ENCODE measurements around the gene STARD3NL.
"Not testable (repeated sequence)": the region's sequence is repeated elsewhere in the genome, so short reads cannot be mapped to it uniquely, and the experiment has no call there.

Gene STARD3NL

GRCh38 chr7:38223306-38223705 is 45.3 kb downstream of the STARD3NL start:
- ATAC-seq (no peak), DNase-seq (no peak)

- DNase-seq (no peak), ATAC-seq (no peak)
Observed at GRCh38 chr7:38224392-38224791, 46.3 kb downstream of the STARD3NL start.

- ATAC-seq: no peak
- DNase-seq: no peak
Observed at GRCh38 chr7:38229386-38229785, 51.3 kb downstream of the STARD3NL start.

GRCh38 chr7:38229884-38230642 is 52.0 kb downstream of the STARD3NL start:
- DNase-seq (no peak), ATAC-seq (no peak)

GRCh38 chr7:38232502-38233366 is 54.7 kb downstream of the STARD3NL start:
- peak; percentile 94 for ATAC-seq

GRCh38 chr7:38234759-38235158 is 56.7 kb downstream of the STARD3NL start:
- ATAC-seq, DNase-seq: not testable (repeated sequence)

More at GRCh38 chr7:38232502-38233366, 54.7 kb downstream of the STARD3NL start:
- DNase-seq: peak; percentile 77

- no peak for DNase-seq
- no peak for ATAC-seq
Observed at GRCh38 chr7:38235606-38236005, 57.6 kb downstream of the STARD3NL start.

GRCh38 chr7:38239129-38239528 is 61.1 kb downstream of the STARD3NL start:
- ATAC-seq: peak; percentile 63
- DNase-seq: not testable (repeated sequence)

- no peak for ATAC-seq
- DNase-seq: no peak
Observed at GRCh38 chr7:38241071-38241470, 63.0 kb downstream of the STARD3NL start.

GRCh38 chr7:38242814-38243213 is 64.8 kb downstream of the STARD3NL start:
- ATAC-seq: no peak
- no peak for DNase-seq

- not testable (repeated sequence) for ATAC-seq, DNase-seq
Observed at GRCh38 chr7:38243345-38243744, 65.3 kb downstream of the STARD3NL start.

GRCh38 chr7:38244516-38244915 is 66.5 kb downstream of the STARD3NL start:
- ATAC-seq (no peak), DNase-seq (no peak)

GRCh38 chr7:38245409-38245977 is 67.4 kb downstream of the STARD3NL start:
- DNase-seq: no peak
- no peak for ATAC-seq

GRCh38 chr7:38248069-38248567 is 70.1 kb downstream of the STARD3NL start:
- ATAC-seq: peak; percentile 32
- DNase-seq: no peak

- not testable (repeated sequence) for DNase-seq, ATAC-seq
Observed at GRCh38 chr7:38249849-38250248, 71.8 kb downstream of the STARD3NL start.

- DNase-seq: no peak
- no peak for ATAC-seq
Observed at GRCh38 chr7:38257350-38257677, 79.3 kb downstream of the STARD3NL start.

- peak; percentile 52 for ATAC-seq
- not testable (repeated sequence) for DNase-seq
Observed at GRCh38 chr7:38259157-38259556, 81.1 kb downstream of the STARD3NL start.

GRCh38 chr7:38261601-38262000 is 83.6 kb downstream of the STARD3NL start:
- ATAC-seq, DNase-seq: not testable (repeated sequence)

GRCh38 chr7:38262026-38262425 is 84.0 kb downstream of the STARD3NL start:
- DNase-seq, ATAC-seq: not testable (repeated sequence)

GRCh38 chr7:38262545-38262944 is 84.5 kb downstream of the STARD3NL start:
- no peak for ATAC-seq
- no peak for DNase-seq

- ATAC-seq, DNase-seq: not testable (repeated sequence)
Observed at GRCh38 chr7:38263274-38263673, 85.2 kb downstream of the STARD3NL start.

GRCh38 chr7:38264602-38265001 is 86.6 kb downstream of the STARD3NL start:
- not testable (repeated sequence) for ATAC-seq, DNase-seq
